HG03575 (cell line): ENCODE data around the gene L3MBTL4.
"Not testable (repeated sequence)": the region's sequence is repeated elsewhere in the genome, so short reads cannot be mapped to it uniquely, and the experiment has no call there.

Source experiments
- ATAC-seq: cut with Tn5 transposase; IDR thresholded peaks from one replicate; pipeline ENCODE4 v1.9.1; 2021; ENCODE audit not compliant: unreplicated experiment, insufficient number of reproducible peaks, low FRiP score; ENCODE audit errors: extremely low read depth

L3MBTL4 gene

DNA sequence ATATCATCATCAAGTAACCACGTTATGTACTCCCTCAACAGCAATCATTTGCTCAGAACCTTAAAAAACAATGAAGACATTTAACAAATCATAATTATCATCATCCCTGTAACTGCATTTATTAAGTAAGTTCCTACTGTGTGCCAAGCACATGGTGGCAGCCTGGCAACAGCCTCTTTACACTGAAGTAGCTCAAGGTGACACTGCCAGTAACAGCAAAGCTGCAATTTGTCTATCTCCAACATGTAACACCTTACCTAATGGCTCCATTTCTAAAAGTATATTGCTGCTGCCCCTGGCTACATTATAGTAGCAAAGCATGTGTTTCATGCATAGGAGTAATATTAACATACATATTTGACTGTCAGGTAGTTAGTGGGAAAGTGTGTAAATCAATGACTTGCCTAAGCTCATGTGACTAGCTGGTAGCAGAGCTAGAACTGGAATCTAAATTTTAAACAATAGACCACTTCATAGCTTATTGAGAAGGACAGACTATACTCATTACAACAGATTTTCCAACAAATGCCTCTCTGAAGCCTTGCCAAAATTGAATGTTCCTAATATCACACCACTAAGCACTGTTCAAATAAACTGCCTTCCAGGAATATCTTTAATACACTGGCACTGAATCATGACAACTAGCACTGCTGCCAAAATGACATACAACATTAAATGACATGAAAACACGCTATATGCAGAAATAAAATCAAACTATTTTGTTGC lies 86.7 kb downstream of the L3MBTL4 start:
- ATAC-seq = no peak

- ATAC-seq = no peak
Observed at GRCh38 chr18:6327485-6327884, 87.2 kb downstream of the L3MBTL4 start.

DNA sequence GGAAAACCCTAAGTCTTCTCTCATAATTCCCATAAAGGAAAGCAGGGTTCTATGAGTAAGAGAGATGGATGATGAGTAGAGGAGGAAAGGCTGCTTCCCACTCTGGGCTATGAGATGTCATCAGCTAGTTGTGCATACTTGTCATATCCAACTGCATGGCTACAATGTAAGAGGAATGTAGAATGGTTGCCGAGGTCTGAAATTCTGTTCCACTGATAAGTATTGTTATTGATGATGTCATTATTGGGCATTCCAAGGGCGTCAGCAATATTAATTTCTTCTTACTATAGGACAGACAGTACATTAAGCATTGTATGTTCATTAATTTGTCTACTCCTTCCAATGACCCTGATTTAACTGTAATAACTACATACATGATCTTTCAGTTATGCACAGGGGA lies 88.1 kb downstream of the L3MBTL4 start:
- ATAC-seq = no peak

DNA sequence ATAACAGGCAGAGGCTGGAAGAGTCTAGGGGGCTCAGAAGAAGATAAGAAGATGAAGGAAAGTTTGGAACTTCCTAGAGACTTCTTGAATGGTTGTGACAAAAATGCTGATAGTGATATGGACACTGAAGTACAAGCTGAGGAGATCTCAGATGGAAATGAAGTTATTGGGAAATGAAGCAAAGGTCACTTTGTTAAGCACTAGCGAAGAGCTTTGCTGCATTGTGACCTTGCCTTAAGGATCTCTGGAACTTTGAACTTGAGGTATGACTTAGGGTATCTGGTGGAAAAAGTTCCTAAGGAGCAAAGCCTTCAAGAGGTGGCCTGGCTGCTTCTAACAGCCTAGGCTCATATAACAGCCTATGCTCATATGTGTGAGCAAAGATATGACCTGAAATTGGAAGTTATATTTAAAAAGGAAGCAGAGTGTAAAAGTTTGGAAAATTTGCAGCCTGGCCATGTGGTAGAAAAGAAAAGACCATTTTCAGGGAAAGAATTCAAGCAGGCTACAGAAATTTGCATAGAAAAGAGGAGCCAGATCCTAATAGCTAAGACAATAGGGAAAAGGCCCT lies 91.3 kb downstream of the L3MBTL4 start:
- ATAC-seq = no peak

DNA sequence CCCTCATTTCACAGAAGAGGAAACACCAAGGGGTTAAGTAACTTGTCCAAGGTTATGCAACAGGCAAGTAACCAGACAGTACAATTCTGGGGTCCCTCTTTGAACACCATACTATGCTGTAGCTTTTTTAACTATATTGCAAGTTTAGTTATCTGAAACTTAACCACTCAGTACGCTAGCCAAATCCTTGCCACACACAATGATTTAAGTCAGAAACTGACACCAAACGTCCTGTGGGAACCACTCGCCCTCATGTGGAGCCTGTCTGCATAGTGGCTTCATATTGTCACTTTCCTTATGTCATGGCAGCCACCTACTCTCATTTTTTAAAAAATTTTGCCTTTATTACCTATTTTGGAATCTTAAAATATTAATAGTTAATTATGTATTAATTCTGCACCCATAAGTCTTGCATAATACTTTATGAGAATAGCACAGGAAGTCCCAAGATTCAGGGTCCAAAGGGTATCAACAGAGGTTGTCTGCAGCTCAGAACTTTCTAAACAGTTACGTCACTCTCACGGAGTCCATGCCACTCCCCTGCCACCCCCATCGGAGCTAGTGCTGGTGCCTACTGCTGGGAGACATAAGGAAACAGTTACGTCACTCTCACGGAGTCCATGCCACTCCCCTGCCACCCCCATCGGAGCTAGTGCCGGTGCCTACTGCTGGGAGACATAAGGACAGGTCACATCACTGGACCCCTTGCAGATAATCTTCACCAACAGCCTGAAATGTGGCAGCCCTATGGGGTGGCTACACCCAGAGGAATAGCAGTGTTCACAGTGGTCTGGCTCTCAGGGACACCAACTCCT lies 99.0 kb downstream of the L3MBTL4 start:
- ATAC-seq = no peak

- no peak for ATAC-seq
Observed at GRCh38 chr18:6313415-6313814, 101.3 kb downstream of the L3MBTL4 start.

GRCh38 chr18:6311456-6312215 lies 103.1 kb downstream of the L3MBTL4 start:
- ATAC-seq = no peak

- no peak for ATAC-seq
Observed at GRCh38 chr18:6310714-6311113, 104.0 kb downstream of the L3MBTL4 start.

GRCh38 chr18:6297875-6298274 lies 116.8 kb downstream of the L3MBTL4 start:
- ATAC-seq = no peak

DNA sequence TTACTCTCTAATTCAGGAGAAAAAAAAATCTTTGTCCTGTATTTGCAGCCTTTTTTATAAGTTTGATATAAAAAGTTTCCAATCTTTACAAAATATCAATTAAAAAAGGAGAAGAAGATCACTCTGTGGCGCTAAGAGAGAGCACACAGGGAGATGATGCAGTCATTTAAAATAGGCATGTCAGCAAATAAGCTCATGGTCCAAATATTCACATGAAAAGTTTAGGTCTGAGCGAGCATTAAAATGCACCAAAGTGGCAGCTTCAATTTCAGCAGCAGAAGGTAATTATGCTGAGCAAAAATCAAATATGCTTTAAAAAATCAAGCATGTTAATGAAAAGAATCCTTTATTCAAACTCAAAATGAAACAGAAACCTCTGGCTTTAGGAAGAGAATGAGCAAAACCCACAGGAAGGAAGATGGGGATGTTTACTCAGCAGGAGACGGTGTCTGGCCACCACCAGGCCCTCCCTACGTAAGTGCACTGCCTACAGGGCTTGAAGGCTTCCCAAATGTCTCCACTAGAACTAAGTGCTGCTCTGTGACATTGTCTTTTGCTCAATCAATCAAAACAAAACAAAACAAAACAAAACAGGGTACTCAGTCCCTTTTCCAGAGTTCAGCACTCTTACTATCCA lies 120.4 kb downstream of the L3MBTL4 start:
- ATAC-seq = no peak

- ATAC-seq = no peak
Observed at GRCh38 chr18:6289843-6290242, 124.9 kb downstream of the L3MBTL4 start.

GRCh38 chr18:6286585-6286984 lies 128.1 kb downstream of the L3MBTL4 start:
- ATAC-seq = no peak

DNA sequence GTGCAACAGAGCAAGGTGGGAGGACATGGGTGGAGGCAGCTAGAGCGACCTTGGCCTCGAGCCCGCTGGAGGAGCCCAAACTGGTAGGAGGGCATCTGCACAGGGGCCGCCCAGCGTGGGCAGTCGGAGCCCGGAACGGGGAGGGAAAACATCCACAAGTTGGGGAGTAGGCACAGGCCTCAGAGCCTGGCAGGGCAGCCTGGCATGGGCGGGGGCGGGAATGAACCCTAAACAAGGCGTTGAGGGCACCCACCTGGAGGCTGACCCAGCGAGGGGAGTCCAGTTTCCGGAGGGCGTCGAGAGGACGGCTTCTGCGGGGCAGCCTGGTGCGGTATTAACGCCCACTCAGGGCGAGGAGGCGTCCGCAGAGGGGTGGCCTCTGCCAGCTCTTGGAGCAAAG lies 129.9 kb downstream of the L3MBTL4 start:
- ATAC-seq = no peak

DNA sequence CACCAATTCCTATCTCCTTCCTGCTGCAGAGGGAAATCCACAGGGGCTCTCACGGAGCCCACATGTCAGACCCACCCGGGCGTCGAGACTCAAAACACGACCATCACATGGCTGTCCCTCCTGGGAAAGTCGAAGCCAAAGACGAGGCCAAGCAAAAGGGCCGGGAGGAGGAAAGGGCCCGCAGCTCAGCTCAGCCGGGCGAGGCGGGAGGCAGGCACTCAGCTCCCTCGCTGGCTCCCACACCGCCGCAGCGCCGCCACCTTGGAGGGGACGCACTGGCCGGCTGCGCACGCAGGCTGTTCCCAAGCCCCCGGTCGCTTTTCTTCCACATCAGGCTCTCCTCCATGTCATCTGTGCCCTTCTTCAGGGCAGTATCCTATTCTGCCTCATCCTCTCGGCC lies 130.4 kb downstream of the L3MBTL4 start:
- ATAC-seq = no peak

DNA sequence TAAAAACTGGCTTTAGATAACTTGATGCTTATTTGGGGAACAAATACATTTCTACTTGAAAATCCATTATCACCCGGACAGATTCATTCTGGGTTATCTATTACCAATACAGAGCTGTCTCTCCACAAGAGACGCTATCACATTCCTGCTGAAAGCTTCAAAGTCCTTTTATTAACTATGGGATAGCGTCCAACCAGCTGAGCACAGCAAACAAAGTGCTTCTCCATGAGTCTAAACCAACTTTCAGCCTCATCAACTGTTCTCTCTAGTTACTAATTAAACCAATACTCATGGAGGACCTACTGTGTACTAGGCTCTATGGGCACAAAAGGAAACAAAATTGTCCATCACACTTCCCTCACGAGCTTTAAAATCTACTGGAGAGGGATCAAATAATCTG lies 132.8 kb downstream of the L3MBTL4 start:
- no peak for ATAC-seq

GRCh38 chr18:6280211-6280743 lies 134.4 kb downstream of the L3MBTL4 start:
- no peak for ATAC-seq

- ATAC-seq = no peak
Observed at GRCh38 chr18:6279308-6279707, 135.4 kb downstream of the L3MBTL4 start.

DNA sequence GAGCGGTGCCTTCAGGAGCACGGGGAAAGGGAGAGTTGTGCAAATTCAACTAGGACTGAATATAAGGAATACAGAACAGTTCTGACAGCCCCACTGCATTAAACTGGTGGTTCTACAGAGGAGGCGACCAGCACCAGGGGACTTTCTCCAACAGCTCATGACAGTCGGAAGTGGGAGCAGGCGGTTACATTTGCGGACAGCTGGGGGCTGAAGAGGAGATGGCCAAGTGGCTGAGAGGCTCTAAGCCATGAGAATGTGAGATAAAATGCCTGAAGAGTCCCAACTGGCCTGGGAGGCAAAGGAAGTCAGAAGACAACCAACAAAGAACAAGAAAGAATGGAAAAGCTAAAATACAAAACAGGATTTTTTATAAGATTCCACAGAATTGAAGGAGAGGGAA lies 141.3 kb downstream of the L3MBTL4 start:
- ATAC-seq = no peak

DNA sequence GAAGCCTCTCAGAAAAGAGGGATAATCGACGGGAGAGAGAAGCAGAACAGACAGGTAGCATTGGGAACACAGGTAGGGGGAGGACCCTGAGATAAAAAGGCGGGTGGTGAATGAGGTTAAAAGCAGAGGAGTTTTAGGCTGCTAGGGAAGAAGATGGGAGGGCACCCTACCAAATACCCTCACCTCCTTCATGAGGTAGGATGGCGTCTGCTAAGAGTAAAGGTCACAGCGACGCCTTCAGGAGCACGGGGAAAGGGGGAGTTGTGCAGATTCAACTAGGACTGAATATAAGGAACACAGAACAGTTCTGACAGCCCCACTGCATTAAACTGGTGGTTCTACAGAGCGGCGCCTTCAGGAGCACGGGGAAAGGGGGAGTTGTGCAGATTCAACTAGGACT lies 142.6 kb downstream of the L3MBTL4 start:
- ATAC-seq = not testable (repeated sequence)
